ENCODE measurements around the gene GARNL3.

GARNL3 gene

DNA sequence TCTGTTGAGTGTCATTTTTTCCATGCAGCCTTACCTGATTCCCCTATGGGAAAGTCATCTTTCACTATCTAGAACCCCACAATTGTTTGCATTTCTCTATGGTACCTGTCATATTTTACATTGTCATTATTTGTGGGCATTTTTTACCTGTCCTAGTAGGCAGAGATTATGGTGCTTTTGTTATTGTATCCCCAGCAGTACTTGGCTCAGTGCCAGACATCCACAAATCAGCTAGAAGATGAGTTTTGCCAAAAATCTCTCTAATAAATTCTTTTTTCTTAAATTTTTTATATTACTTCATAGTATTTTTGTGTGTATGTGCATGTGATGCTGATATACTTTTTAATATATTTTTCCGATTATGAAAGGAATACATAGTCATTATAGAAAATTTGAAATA is 13.2 kb downstream of the GARNL3 start:
- no peak for DNase-seq (ENCODE audit: low read depth)

DNA sequence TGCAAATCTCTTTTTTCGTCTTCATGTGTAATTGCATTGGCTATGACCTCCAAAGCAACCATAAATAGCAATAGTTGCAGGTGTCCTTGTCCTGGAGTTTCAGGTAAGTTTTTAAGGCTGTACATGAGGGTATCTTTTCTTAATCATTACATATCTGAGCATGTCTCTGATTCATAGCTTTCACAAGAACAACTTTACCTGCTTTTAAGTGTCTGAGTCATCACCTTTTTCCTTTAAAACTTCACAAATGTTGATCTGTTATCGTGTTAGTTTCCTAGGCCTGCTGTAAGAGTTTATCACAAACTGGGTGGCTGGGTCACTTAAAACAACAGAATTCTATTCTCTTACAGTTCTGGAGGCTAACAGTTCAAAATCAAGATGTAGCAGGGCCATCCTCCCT is 13.8 kb downstream of the GARNL3 start:
- DNase-seq (ENCODE audit: low read depth) = no peak

- DNase-seq (ENCODE audit: low read depth) = no peak
These were observed 15.2 kb downstream of the GARNL3 start for GRCh38 chr9:127279717-127280285.

GRCh38 chr9:127280880-127281660 is 16.5 kb downstream of the GARNL3 start:
- no peak for DNase-seq (ENCODE audit: low read depth)

GRCh38 chr9:127281891-127282290 is 17.3 kb downstream of the GARNL3 start:
- no peak for DNase-seq (ENCODE audit: low read depth)

DNA sequence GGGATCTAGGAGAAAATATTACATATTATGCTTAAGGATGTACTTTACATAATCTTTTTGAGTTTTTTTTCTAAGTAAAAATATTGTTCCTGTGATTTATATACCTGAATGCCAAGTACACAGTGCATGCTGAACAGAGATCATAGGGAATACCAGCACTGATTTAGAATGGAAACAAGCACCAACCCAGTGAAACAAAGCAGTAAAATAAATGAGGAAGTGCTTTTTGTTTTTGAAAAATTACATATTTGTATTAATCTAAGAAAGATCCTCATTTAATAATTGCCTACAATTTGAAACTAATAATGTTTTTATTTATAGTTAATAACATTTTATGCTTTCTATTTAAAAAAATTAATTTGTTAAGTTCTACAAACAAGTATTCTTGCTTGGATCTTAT is 18.0 kb downstream of the GARNL3 start:
- DNase-seq (ENCODE audit: low read depth) = no peak

DNA sequence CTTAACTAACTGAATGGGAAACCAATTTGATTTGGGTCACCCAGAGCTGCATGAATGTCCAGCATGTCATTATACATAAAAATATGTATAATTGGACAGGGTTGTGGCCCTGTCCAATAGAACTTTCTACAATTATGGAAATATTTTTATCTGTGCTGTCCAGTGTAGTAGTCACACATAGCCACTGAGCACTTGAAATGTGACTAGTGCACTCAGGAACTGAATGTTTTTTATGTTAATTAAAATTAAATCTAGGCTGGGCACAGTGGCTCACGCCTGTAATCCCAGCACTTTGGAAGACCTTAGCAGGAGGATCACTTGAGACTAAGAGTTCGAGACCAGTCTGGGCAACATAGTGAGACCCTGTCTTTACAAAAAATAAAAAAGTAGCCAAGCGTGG is 18.6 kb downstream of the GARNL3 start:
- DNase-seq (ENCODE audit: low read depth) = no peak

DNA sequence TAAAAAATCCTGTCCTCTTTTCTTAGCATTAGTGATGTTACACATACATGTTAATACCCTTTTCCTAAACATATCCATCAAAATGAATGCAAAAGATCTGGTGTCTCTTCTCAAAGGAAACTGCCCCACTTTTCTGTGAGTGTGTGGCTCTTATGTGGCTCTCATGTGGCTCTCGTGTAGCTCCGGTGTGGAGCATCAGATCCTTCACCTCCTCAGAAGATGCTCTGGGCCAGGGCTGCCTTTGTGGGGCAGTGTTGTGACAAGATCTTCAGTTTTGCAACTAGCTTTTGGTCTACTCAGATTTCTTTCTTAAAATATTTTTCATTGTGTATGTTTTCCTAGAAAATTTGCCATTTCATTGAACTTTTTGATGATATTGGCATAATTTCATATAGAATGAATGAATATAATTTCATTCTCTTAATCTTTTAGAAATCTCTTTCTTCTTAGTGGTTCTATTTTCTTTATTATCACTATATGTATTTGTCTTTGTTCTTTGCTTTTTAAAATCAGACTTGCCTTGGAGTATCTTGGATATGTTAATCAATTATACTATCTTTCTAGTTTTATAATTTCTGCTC is 19.4 kb downstream of the GARNL3 start:
- peak; percentile 5 for DNase-seq (ENCODE audit: low read depth)

DNA sequence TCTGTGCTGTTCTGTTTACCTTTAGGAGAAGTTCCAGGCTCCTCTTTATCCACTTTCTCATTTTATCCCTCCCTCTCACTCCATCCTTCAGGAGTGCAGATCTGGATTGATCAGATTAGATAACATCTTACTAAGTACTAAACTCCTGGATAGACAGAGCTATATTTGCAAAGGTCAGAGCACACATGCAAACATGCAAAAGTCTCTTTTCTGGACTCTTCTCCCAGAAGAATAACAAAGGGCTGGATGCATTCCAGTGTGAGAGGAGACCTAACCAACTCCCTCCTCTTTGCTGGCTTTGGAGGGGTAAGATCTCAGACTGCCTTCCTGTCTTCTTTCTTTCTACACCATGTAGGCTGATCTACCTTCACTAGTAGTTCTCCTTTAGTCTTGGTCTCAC is 21.4 kb downstream of the GARNL3 start:
- no peak for DNase-seq (ENCODE audit: low read depth)

GRCh38 chr9:127290561-127291065 is 26.0 kb downstream of the GARNL3 start:
- DNase-seq (ENCODE audit: low read depth) = no peak

DNA sequence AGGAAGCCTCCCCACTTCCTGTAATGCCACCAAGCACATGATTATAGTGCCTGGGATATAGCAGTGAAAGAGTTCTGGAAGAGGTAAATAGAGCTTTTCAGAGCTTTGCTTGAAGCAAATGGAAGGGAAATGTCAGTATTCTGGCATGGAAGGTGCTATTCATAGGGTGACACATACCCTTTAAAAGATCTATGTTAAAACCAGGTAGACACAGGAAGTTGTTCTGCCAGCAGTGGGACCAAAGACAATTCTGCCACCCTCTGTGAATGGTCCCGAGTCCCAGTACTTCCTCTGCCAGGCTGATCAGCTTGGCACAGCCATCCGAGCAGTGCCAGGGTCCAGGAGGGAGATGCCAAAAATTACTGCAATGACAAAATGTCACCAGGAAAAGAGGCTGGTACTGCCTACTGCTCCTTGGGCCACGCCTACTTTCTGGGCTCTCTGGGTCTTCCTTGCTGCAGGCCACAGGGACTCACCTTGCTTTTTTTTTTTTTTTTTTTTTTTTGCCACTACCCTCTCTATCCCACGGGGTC is 26.7 kb downstream of the GARNL3 start:
- no peak for DNase-seq (ENCODE audit: low read depth)

GRCh38 chr9:127292415-127292814 is 27.8 kb downstream of the GARNL3 start:
- DNase-seq (ENCODE audit: low read depth) = no peak

GRCh38 chr9:127293328-127293727 is 28.8 kb downstream of the GARNL3 start:
- no peak for DNase-seq (ENCODE audit: low read depth)

- DNase-seq (ENCODE audit: low read depth) = no peak
These were observed 29.2 kb downstream of the GARNL3 start for GRCh38 chr9:127293767-127294166.

GRCh38 chr9:127295005-127295404 is 30.4 kb downstream of the GARNL3 start:
- no peak for DNase-seq (ENCODE audit: low read depth)

DNA sequence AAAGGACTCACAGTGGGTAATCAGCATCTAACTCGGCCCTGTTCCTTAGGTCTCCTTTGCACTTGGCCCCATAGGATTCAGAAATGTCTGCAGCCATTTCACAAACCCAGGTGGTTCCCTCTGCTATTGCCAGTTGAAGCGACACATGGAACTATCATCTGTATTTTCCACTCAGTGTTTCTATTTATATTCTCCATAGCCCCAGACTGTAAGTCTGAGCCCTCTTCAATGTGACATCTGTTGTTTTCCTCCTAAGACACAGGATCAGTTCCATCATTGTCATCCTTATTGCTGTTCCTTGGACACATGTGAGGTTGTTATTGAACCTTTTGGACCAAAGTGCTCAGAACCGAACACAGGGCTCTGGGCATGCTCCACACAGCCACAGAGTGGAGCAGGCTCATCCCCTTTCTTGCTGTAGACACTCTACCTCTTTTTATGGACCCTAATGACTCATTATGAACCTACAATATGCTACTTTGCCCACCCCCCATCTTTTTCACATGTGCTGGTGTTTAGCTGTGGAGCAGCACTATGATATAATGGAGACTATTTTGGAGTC is 36.4 kb downstream of the GARNL3 start:
- DNase-seq (ENCODE audit: low read depth) = no peak

- no peak for DNase-seq (ENCODE audit: low read depth)
These were observed 39.3 kb downstream of the GARNL3 start for GRCh38 chr9:127303830-127304229.

GRCh38 chr9:127305206-127305837 is 40.7 kb downstream of the GARNL3 start:
- no peak for DNase-seq (ENCODE audit: low read depth)

DNA sequence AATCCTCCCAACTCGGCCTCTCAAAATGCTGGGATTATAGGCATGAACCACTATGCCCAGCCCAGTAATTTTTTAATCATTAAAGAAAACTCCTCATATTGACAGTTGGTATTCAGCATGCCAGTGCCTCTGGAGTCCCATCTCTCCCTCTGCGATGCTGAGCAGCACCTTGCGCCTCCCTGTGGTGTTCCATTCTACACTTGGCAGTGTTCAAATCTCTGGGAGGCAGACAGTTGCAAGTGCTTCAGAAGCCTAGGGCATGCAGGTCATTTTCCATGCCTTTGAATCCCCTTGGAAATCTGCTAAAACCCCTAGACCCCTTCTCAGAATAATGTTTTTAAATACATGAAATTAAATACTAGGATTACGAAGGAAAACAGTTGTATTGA is 41.3 kb downstream of the GARNL3 start:
- DNase-seq (ENCODE audit: low read depth) = no peak

DNA sequence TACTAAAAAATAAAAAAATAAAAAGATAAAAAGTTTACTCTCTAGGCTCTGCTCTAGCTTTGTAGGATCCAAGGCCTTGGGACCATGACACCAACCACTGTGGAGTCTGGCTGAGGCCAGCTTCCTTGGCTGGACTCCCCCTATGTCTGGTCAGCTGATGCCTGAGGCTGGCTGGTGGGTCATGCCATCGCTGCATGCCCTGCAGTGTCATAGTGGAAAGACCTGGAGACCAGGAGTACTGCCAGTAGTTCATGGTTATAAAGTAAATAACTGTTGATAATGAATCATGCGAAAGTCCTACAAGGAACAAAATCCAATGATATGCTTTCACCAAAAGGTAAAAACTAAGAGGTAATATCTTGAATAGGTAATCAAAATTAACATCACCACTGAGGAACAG is 43.2 kb downstream of the GARNL3 start:
- DNase-seq (ENCODE audit: low read depth) = no peak

GRCh38 chr9:127308652-127309434 is 44.3 kb downstream of the GARNL3 start:
- DNase-seq (ENCODE audit: low read depth) = no peak

- no peak for DNase-seq (ENCODE audit: low read depth)
These were observed 45.1 kb downstream of the GARNL3 start for GRCh38 chr9:127309715-127310114.

All from activated T-cell treated with anti-CD3 and anti-CD28 coated beads for 48 hours (primary cell).